MCF 10A (cell line): Measurements from ENCODE around the gene KCNG2. TPM values are rescaled to one million over a fixed set of nuclear protein-coding genes. Genes with fewer than 3 reads are reported as not detected.

ENCODE experiments used
- BruUV-seq: library from RNA; stranded (reverse); fragments of 400-500 nt; replicated peaks from 2 replicates; lab custom pipeline; 2021; lab: Mats Ljungman, UMichigan
- CTCF ChIA-PET: fragments of 300-600 bp; sonication (Branson Sonifier 250); formaldehyde crosslinking; extraction: SDS; loops from one replicate; lab custom pipeline; 2021; ENCODE audit warnings: antibody characterized with exemption, inconsistent platforms; lab: Yijun Ruan, JAX
- POLR2A ChIA-PET: fragments of 300-600, 350-650 bp; sonication (Branson Sonifier 250); formaldehyde crosslinking; extraction: SDS; loops from one replicate; lab custom pipeline; 2020; ENCODE audit warnings: antibody characterized with exemption, inconsistent platforms; lab: Yijun Ruan, JAX
- DNase-seq: peaks from one replicate; pipeline ENCODE4 v3.0.0-alpha.2; 2018; ENCODE audit not compliant: unreplicated experiment
- H3K27ac Mint-ChIP-seq: one replicate; pipeline ENCODE4 v1.8.0; 2022; ENCODE audit warnings: mild to moderate bottlenecking, low read depth, mixed read lengths; ENCODE audit not compliant: unreplicated experiment
- H3K27me3 Mint-ChIP-seq: one replicate; pipeline ENCODE4 v1.8.0; 2022; ENCODE audit warnings: mixed read lengths; ENCODE audit not compliant: insufficient read depth, unreplicated experiment
- H3K36me3 Mint-ChIP-seq: one replicate; pipeline ENCODE4 v1.8.0; 2022; ENCODE audit warnings: mild to moderate bottlenecking, moderate library complexity, mixed read lengths; ENCODE audit not compliant: insufficient read depth, unreplicated experiment
- H3K4me1 Mint-ChIP-seq: one replicate; pipeline ENCODE4 v1.8.0; 2022; ENCODE audit warnings: mixed read lengths; ENCODE audit not compliant: insufficient read depth, unreplicated experiment
- H3K4me3 Mint-ChIP-seq: one replicate; pipeline ENCODE4 v1.8.0; 2022; ENCODE audit warnings: mild to moderate bottlenecking, moderate library complexity, mixed read lengths; ENCODE audit not compliant: unreplicated experiment
- H3K9me3 Mint-ChIP-seq: one replicate; pipeline ENCODE4 v1.8.0; 2022; ENCODE audit warnings: mixed read lengths; ENCODE audit not compliant: unreplicated experiment
- intact Hi-C: fragments of 100-400 bp; cut with micrococcal nuclease; formaldehyde crosslinking; loops from 2 replicates; pipeline ENCODE4 v1.14.1; 2022
- total RNA-seq: library from RNA; stranded (reverse); gene quantifications from 2 replicates; pipeline ENCODE4 v1.2.3, GENCODE V29; 2022
- TF ChIP-seq, protein P1 (sequence below): fragments of 200-600 bp; IDR thresholded peaks from one replicate; pipeline ENCODE4 v1.8.0; 2022; ENCODE audit warnings: antibody characterized with exemption, mild to moderate bottlenecking; ENCODE audit not compliant: unreplicated experiment

The KCNG2 gene
- total RNA-seq, 1 experiment from 2014 or later, result not detected

DNA sequence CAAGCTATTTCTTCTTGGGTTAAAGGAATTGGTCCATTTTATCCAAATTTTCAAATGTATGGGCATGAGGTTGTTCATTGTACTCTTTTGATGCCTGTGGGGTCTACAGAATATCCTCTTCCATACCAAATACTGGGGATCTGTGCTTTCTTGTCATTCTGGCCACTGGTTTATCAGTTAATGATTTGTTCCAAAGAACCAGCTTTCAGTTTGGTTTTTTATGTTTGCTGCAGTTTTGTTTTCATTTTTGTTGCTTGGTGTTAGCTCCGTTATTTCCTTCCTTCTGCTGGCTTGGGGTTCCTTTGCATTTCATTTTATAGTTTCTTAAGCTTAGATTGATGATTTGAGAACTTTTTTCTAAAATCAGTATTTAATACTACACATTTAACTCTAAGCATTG lies 108.3 kb downstream of the KCNG2 start:
- ChIA-PET POLR2A (interaction anchor here (0.6 kb wide), 1 partner anchor 85 kb away, joined by 3 read pairs; no protein-coding TSS in a partner anchor), CTCF (interaction anchor here (0.5 to 0.6 kb wide), 2 partner anchors 47 to 224 kb away, joined by 3 read pairs; no protein-coding TSS in a partner anchor)
- peaks cover 7% of the 10 kb centered on the region for H3K9me3 Mint-ChIP-seq
- no peaks in the 10 kb centered on the region for H3K27me3 Mint-ChIP-seq
- TF ChIP-seq, protein P1, sequence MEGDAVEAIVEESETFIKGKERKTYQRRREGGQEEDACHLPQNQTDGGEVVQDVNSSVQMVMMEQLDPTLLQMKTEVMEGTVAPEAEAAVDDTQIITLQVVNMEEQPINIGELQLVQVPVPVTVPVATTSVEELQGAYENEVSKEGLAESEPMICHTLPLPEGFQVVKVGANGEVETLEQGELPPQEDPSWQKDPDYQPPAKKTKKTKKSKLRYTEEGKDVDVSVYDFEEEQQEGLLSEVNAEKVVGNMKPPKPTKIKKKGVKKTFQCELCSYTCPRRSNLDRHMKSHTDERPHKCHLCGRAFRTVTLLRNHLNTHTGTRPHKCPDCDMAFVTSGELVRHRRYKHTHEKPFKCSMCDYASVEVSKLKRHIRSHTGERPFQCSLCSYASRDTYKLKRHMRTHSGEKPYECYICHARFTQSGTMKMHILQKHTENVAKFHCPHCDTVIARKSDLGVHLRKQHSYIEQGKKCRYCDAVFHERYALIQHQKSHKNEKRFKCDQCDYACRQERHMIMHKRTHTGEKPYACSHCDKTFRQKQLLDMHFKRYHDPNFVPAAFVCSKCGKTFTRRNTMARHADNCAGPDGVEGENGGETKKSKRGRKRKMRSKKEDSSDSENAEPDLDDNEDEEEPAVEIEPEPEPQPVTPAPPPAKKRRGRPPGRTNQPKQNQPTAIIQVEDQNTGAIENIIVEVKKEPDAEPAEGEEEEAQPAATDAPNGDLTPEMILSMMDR, result no peak
- peaks cover 17% of the 10 kb centered on the region for H3K36me3 Mint-ChIP-seq
- no TSS peak for BruUV-seq
- no peak for DNase-seq
- no peaks in the 10 kb centered on the region for H3K4me1 Mint-ChIP-seq
- intact Hi-C loops, result no loop called here
- H3K27ac Mint-ChIP-seq, result no peak overlapping the region
- no peak overlapping the region for H3K4me3 Mint-ChIP-seq

- Mint-ChIP-seq H3K4me1 (no peaks in the 10 kb centered on the region), H3K36me3 (peaks cover 14% of the 10 kb centered on the region), H3K9me3 (peaks cover 3% of the 10 kb centered on the region), H3K27me3 (no peaks in the 10 kb centered on the region), H3K27ac (no peak overlapping the region), H3K4me3 (no peak overlapping the region)
- intact Hi-C loops, result no loop called here
- POLR2A ChIA-PET, result interaction anchor here (0.6 kb wide), 1 partner anchor 85 kb away, joined by 3 read pairs; no protein-coding TSS in a partner anchor
- CTCF ChIA-PET, result interaction anchor here (0.6 kb wide), 1 partner anchor 225 kb away, joined by 3 read pairs; no protein-coding TSS in a partner anchor
- no TSS peak for BruUV-seq
- DNase-seq, result no peak
- TF ChIP-seq, protein P1, result no peak
Measured at GRCh38 chr18:79906706-79907105, 109.0 kb downstream of the KCNG2 start.

- H3K27me3 Mint-ChIP-seq, result no peaks in the 10 kb centered on the region
- no peak overlapping the region for H3K27ac Mint-ChIP-seq
- no peaks in the 10 kb centered on the region for H3K9me3 Mint-ChIP-seq
- no peak overlapping the region for H3K4me3 Mint-ChIP-seq
- BruUV-seq, result no TSS peak
- H3K4me1 Mint-ChIP-seq, result no peaks in the 10 kb centered on the region
- ChIA-PET POLR2A (no interaction called here), CTCF (interaction anchor here (0.7 kb wide), 1 partner anchor 655 kb away, joined by 3 read pairs; no protein-coding TSS in a partner anchor)
- peaks cover 9% of the 10 kb centered on the region for H3K36me3 Mint-ChIP-seq
- intact Hi-C loops, result no loop called here
- no peak for DNase-seq
- TF ChIP-seq, protein P1, result no peak
Measured at GRCh38 chr18:79910563-79911343, 113.0 kb downstream of the KCNG2 start.

GRCh38 chr18:79911344-79912270 lies 113.9 kb downstream of the KCNG2 start:
- TF ChIP-seq, protein P1, result no peak
- H3K27me3 Mint-ChIP-seq, result no peaks in the 10 kb centered on the region
- DNase-seq, result no peak
- POLR2A ChIA-PET, result no interaction called here
- H3K27ac Mint-ChIP-seq, result no peak overlapping the region
- BruUV-seq, result no TSS peak
- H3K9me3 Mint-ChIP-seq, result no peaks in the 10 kb centered on the region
- intact Hi-C loops, result no loop called here
- H3K36me3 Mint-ChIP-seq, result peaks cover 16% of the 10 kb centered on the region
- H3K4me1 Mint-ChIP-seq, result no peaks in the 10 kb centered on the region
- H3K4me3 Mint-ChIP-seq, result no peak overlapping the region
- CTCF ChIA-PET, result interaction anchor here (0.5 kb wide), 1 partner anchor 180 kb away, joined by 5 read pairs; no protein-coding TSS in a partner anchor
